A172 (cell line): ENCODE results near the gene YIPF4. TPM values are rescaled to one million over a fixed set of nuclear protein-coding genes. Genes with fewer than 3 reads are reported as not detected.

Source experiments
- total RNA-seq: library from RNA; depleted of rRNA; stranded (reverse); fragments of >200 nt; shearing (Covaris generic); gene quantifications from 2 replicates; pipeline ENCODE4 v1.2.3, GENCODE V29; 2014; rRNA removed

The YIPF4 gene
- total RNA-seq, 1 experiment from 2014 or later: 51.5 TPM

Other genes with a start within 250 kb of the YIPF4 start
- 178 and 233 TPM in 2 replicates for gene DPY30, start 238.1 kb upstream of the YIPF4 start, total RNA-seq
- gene SPAST, start 214.3 kb upstream of the YIPF4 start, total RNA-seq: 33.9 and 37.6 TPM in 2 replicates
- gene SLC30A6, start 112.0 kb upstream of the YIPF4 start, total RNA-seq: 48.8 and 49.5 TPM in 2 replicates
- gene NLRC4, start 13.0 kb upstream of the YIPF4 start, total RNA-seq: not detected in 2 replicates
- gene BIRC6, start 79.1 kb downstream of the YIPF4 start, total RNA-seq: 57.7 and 58.7 TPM in 2 replicates